GM23338 (cell line): ENCODE results near the gene FOXP1.

Source experiments
- CREB1 ChIP-seq: fragments of 250-450 bp; sonication (Bioruptor Pico); IDR thresholded peaks from 2 replicates; pipeline ENCODE4 v1.5.0; 2020; ENCODE audit warnings: low read depth, mild to moderate bottlenecking, moderate library complexity
- CTCF ChIP-seq, 2 experiments: fragments of 200-600 bp in 1 of 2; sonication (generic) in 1 of 2; conservative IDR thresholded peaks; 2 replicates each; pipeline versions ENCODE4 v1.5.1 to v1.6.1; 2016 to 2017; ENCODE audit warnings: antibody characterized with exemption in 2 of 2, low read depth in 2 of 2, mild to moderate bottlenecking in 2 of 2, moderate library complexity in 1 of 2
- EZH2phosphoT487 ChIP-seq: fragments of 200-600 bp; sonication (generic); IDR thresholded peaks from one replicate; pipeline ENCODE4 v1.8.1; 2018; ENCODE audit warnings: antibody characterized with exemption; ENCODE audit not compliant: unreplicated experiment
- POLR2AphosphoS5 ChIP-seq: IDR thresholded peaks from 2 replicates; pipeline ENCODE4 v1.6.1; 2016; ENCODE audit warnings: antibody characterized with exemption, low read depth
- REST ChIP-seq: IDR thresholded peaks from one replicate; pipeline ENCODE4 v1.6.1; 2018; ENCODE audit warnings: antibody characterized with exemption; ENCODE audit not compliant: unreplicated experiment
- ZNF114 ChIP-seq: fragments of 250-450 bp; sonication (Bioruptor Pico); IDR thresholded peaks from 2 replicates; pipeline ENCODE4 v1.5.0; 2020; ENCODE audit warnings: mild to moderate bottlenecking, moderate library complexity
- ZNF331 ChIP-seq: fragments of 250-450 bp; sonication (Bioruptor Pico); IDR thresholded peaks from 2 replicates; pipeline ENCODE4 v1.5.0; 2020; ENCODE audit warnings: low read depth, mild to moderate bottlenecking, moderate library complexity

- TF ChIP-seq POLR2AphosphoS5, result no peak
- TF ChIP-seq CTCF (conservative IDR thresholded peaks at IDR 0.05; ENCODE audit: low read depth in 2 of 2), result no peak
- TF ChIP-seq REST, result no peak
- no peak for TF ChIP-seq ZNF114 (CRISPR knock-in tag)
- TF ChIP-seq EZH2phosphoT487, result no peak
- TF ChIP-seq ZNF331 (CRISPR knock-in tag), result no peak
- no peak for TF ChIP-seq CREB1 (CRISPR knock-in tag)
Measured at GRCh38 chr3:71039332-71039731, 544.2 kb downstream of the FOXP1 start.
